HT-29 (cell line): ENCODE measurements around the gene FUT2. TPM values are rescaled to one million over a fixed set of nuclear protein-coding genes. Genes with fewer than 3 reads are reported as not detected.
"Not testable (repeated sequence)": the region's sequence is repeated elsewhere in the genome, so short reads cannot be mapped to it uniquely, and the experiment has no call there.

Experiments
- DNase-seq: peaks from one replicate; pipeline ENCODE4 v3.0.0-alpha.2; 2015; ENCODE audit warnings: low spot score
- total RNA-seq: library from RNA; depleted of rRNA; stranded (reverse); fragments of >200 nt; shearing (Covaris generic); gene quantifications from 2 replicates; pipeline ENCODE4 v1.2.3, GENCODE V29; 2014

Gene FUT2
- total RNA-seq, 1 experiment from 2014 or later = 14.3 TPM

GRCh38 chr19:48698046-48698445 is 2.3 kb downstream of the FUT2 start:
- DNase-seq = peak; percentile 90

DNA sequence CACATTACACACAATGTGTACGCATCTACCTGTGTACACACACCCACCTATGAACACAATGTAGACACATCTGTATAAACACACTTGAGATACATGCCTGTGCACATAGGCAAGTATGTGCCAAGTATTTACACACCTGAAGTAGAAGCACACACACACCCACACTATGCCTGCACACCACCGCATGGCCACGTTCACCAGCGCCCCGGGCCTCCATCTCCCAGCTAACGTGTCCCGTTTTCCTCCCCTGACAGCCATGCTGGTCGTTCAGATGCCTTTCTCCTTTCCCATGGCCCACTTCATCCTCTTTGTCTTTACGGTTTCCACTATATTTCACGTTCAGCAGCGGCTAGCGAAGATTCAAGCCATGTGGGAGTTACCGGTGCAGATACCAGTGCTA is 6.9 kb downstream of the FUT2 start:
- DNase-seq = no peak

- no peak for DNase-seq
Measured at GRCh38 chr19:48703316-48703715, 7.5 kb downstream of the FUT2 start.

DNA sequence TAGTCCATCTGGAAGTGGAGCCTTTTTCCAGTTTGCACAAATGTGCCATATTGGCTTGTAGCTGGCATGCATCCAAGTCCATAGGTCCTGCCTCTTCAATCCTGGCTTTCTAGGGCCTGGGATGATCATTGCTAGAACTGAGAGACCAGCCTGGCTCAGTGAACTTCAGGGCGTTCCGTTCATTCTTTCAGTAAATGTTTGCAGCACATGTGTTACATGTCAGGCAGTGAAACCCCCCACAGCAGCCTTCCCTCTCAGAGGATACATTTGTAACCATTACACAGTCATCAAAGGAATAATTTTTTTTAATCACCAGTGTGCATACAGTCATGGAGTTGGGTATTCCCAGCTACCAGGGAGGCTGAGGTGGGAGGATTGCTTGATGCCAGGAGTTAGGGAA is 9.7 kb downstream of the FUT2 start:
- no peak for DNase-seq

GRCh38 chr19:48708471-48708870 is 12.7 kb downstream of the FUT2 start:
- DNase-seq = no peak

DNA sequence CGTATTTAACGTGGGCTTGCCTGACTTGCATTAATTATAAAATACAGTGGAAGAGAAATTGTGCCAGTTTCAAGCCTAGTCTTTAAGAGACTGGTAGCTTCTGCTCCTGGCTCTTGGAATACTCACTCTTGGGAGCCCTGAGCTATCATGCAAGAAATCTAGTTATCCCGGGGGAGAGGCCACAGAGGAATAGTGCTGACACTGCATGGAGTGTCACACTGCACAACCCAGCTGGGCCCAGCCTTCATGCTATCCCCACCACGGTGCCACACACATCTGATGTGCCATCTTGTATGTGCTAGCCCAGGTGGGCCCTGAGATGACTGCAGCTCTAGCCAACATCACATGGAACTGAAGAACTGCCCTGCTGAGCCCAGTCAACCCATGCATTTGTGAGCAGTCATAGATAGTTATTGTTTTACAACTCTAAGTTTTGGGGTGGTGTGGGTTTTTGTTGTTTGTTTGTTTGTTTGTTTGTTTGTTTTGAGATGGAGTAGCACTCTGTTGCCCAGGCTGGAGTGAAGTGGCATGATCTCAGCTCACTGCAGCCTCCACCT is 15.4 kb downstream of the FUT2 start:
- DNase-seq = no peak

GRCh38 chr19:48713041-48713863 is 17.5 kb downstream of the FUT2 start:
- DNase-seq = peak; percentile 48

DNA sequence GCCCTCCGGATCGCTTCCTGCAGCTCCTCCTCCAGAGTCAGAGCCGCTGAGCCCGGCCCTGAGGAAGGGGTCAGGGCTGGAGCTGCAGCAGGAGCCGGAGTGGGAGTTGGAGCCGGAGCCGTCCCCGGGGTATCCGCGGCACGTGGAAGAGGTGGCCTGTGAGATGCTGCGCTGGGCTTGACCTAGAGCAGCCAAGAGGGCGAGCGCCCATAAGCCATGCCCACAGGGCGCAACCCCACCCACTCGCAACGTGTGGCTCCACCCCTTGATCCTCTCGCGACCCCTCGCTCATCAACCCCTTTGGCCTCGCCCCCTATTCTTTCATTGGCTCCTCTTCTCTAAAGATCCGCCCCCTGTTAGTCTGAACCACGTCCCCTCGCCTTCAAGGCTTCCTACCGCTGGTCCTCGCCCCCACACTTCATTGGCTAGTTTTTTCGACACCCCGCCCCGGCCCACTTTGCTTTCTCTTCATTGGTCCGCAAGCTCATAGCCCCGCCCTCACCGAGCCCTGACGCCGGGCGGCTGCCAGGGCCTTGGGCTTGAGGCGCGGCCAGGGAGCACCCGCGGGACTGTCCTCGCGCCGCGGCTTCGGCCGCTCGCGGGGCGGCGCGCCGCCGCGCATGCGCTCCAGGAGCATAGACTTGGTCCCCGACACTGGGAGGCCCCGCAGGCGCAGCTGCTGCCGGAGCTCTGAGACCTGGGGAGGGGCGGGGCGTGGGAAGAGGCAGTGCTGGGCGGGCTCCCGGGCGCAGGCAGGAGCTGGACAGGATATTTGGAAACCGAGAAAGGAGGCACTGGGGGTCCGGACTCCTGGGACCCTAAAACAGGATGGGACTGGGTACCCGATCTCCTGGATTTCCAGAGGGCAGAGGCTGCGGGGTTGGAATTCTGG is 18.3 kb downstream of the FUT2 start:
- DNase-seq = peak; percentile 100

GRCh38 chr19:48714759-48715675 is 19.2 kb downstream of the FUT2 start:
- no peak for DNase-seq

- DNase-seq = no peak
Measured at GRCh38 chr19:48715681-48716171, 20.0 kb downstream of the FUT2 start.

GRCh38 chr19:48716562-48717291 is 21.0 kb downstream of the FUT2 start:
- no peak for DNase-seq

DNA sequence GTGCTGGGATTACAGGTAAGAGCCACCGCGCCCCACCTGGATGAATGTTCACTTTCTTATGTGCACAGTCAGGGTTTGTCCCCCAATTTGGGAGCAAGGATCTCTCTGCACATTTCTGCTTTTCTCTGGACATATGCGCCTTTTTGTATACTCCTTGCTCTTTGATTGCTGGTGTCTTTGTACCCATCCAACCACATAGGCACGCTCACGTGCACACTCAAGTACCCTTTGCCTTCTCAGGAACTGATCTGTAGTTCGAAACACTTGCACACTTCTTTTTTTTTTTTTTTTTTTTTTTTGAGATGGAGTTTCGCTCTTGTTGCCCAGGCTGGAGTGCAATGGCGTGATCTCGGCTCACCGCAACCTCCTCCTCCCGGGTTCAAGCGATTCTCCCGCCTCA is 22.3 kb downstream of the FUT2 start:
- not testable (repeated sequence) for DNase-seq

DNA sequence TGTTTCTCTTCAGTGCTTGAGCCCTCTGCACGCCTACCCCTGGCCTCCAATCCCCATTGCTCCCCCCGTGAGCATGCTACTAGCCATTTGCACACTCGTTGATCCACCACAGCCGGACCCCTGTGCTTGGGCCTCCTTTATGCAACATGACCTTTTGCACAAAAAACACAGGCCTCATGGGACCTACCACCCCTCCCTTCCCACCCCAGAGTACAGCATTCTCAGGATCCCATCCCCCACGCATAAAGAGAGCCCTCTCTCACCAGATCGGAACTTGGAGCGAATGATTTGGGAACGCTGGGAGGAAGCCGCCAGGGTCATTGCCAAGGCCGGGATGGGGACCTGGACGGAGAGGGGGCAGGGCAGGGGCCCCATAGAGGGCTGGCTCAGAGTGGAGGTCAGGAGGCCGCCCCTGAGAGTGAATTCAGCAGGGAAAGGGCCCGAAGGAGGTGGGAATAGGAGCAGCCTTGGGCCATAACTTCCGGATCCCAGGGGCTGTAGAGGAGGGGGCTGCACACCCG is 23.0 kb downstream of the FUT2 start:
- no peak for DNase-seq

- DNase-seq = no peak
Measured at GRCh38 chr19:48719263-48720171, 23.7 kb downstream of the FUT2 start, which contains the start of gene MAMSTR. Gene MAMSTR, minus strand, starts transcription at chr19:48719725. Its CDS starts 694 bp downstream, at chr19:48719031.

GRCh38 chr19:48720251-48720612 is 24.5 kb downstream of the FUT2 start:
- DNase-seq = no peak

- peak; percentile 100 for DNase-seq
Measured at GRCh38 chr19:48720613-48721296, 25.0 kb downstream of the FUT2 start.

GRCh38 chr19:48722196-48722708 is 26.5 kb downstream of the FUT2 start:
- no peak for DNase-seq
